B cell (primary cell): Measurements from ENCODE around the gene CDH13. TPM values are rescaled to one million over a fixed set of nuclear protein-coding genes. Genes with fewer than 3 reads are reported as not detected.

Source experiments
- ATAC-seq: fragments of 200-7000 bp; cut with Tn5 transposase; one replicate; pipeline ENCODE4 v1.10.0; 2021; ENCODE audit warnings: low read depth, mild to moderate bottlenecking, moderate number of reproducible peaks, moderate library complexity
- CTCF ChIA-PET: fragments of 350-600 bp; sonication (Branson Sonifier 250); formaldehyde crosslinking; loops from one replicate; lab custom pipeline; 2021; ENCODE audit warnings: antibody characterized with exemption, inconsistent platforms; lab: Charles Lee
- POLR2A ChIA-PET: fragments of 350-600 bp; sonication (Branson Sonifier 250); formaldehyde crosslinking; loops from one replicate; lab custom pipeline; 2021; ENCODE audit warnings: antibody characterized with exemption; lab: Charles Lee
- DNase-seq: peaks from one replicate; pipeline ENCODE4 v3.0.0; 2013
- H2AFZ ChIP-seq: 2 replicates; pipeline ENCODE4 v1.6.1; 2012; ENCODE audit warnings: mild to moderate bottlenecking, low read depth, low read length; ENCODE audit not compliant: insufficient read depth, poor library complexity, severe bottlenecking
- H3K27ac ChIP-seq, 2 donors: 1 replicate in 1 of 2; 2 replicates in 1 of 2; pipeline ENCODE4 v1.5.1; 2012 to 2013; ENCODE audit warnings: low read length in 2 of 2, mild to moderate bottlenecking in 2 of 2, moderate library complexity in 1 of 2
- H3K27me3 ChIP-seq, 4 experiments: fragments of 200-600 bp in 1 of 4; sonication (generic) in 1 of 4; replicated peaks in 1 of 4; 1 replicate in 2 of 4; 2 replicates in 2 of 4; pipeline versions ENCODE4 v1.6.1 to v1.7.0; 2013 to 2016; ENCODE audit warnings: low read length in 3 of 4, mild to moderate bottlenecking in 2 of 4, mixed read lengths in 1 of 4, moderate library complexity in 1 of 4; ENCODE audit not compliant: insufficient read depth in 4 of 4, control insufficient read depth in 3 of 4; ENCODE audit errors: control extremely low read depth in 1 of 4
- H3K36me3 ChIP-seq, 2 experiments: replicated peaks in 1 of 2; 1 replicate in 1 of 2; 2 replicates in 1 of 2; pipeline versions ENCODE4 v1.6.1 to v1.7.1; 2013; ENCODE audit warnings: low read length in 1 of 2; ENCODE audit not compliant: insufficient read depth in 2 of 2, control insufficient read depth in 1 of 2; ENCODE audit errors: control extremely low read depth in 1 of 2, extremely low read depth in 1 of 2
- H3K4me1 ChIP-seq, 2 donors: fragments of 200-600 bp in 1 of 2; sonication (generic) in 1 of 2; 1 replicate in 1 of 2; 2 replicates in 1 of 2; pipeline versions ENCODE4 v1.5.1 to v1.6.1; 2013 to 2017; ENCODE audit warnings: low read length in 2 of 2; ENCODE audit not compliant: control insufficient read depth in 2 of 2, insufficient read depth in 2 of 2
- H3K4me2 ChIP-seq: replicated peaks from 2 replicates; pipeline ENCODE3; 2012; ENCODE audit warnings: mild to moderate bottlenecking, low read depth, low read length; ENCODE audit not compliant: poor library complexity, severe bottlenecking
- H3K4me3 ChIP-seq, 5 experiments: fragments of 200-600 bp in 1 of 5; sonication (generic) in 1 of 5; 1 replicate in 3 of 5; 2 replicates in 2 of 5; pipeline versions ENCODE4 v1.5.1 to v1.7.0; 2011 to 2016; ENCODE audit warnings: low read length in 4 of 5, mild to moderate bottlenecking in 4 of 5, low read depth in 2 of 5, control low read depth in 1 of 5, moderate library complexity in 1 of 5; ENCODE audit not compliant: insufficient read depth in 1 of 5; ENCODE audit errors: control extremely low read depth in 1 of 5, extremely low read depth in 1 of 5
- H3K79me2 ChIP-seq: fragments of 200-600 bp; sonication (generic); one replicate; pipeline ENCODE4 v1.6.0; 2016; ENCODE audit warnings: low read length; ENCODE audit not compliant: control insufficient read depth, insufficient read depth
- H3K9ac ChIP-seq: fragments of 200-600 bp; sonication (generic); 2 replicates; pipeline ENCODE4 v1.6.1; 2017; ENCODE audit warnings: mild to moderate bottlenecking, low read length, moderate library complexity
- H3K9me3 ChIP-seq, 3 donors: one replicate each; pipeline versions ENCODE4 v1.6.1 to v1.7.1; 2013; ENCODE audit warnings: low read length in 2 of 3; ENCODE audit not compliant: control insufficient read depth in 2 of 3, insufficient read depth in 1 of 3; ENCODE audit errors: control extremely low read depth in 1 of 3
- H4K20me1 ChIP-seq: 2 replicates; pipeline ENCODE4 v1.6.0; 2012; ENCODE audit warnings: mild to moderate bottlenecking, low read length; ENCODE audit not compliant: insufficient read depth, control insufficient read depth, poor library complexity, severe bottlenecking
- H3K27ac Mint-ChIP-seq: one replicate; pipeline ENCODE4 v1.8.0; 2021; ENCODE audit warnings: mixed read lengths
- H3K27me3 Mint-ChIP-seq: one replicate; pipeline ENCODE4 v1.8.0; 2021; ENCODE audit warnings: mixed read lengths
- H3K4me1 Mint-ChIP-seq: one replicate; pipeline ENCODE4 v1.8.0; 2021; ENCODE audit warnings: mixed read lengths
- H3K4me3 Mint-ChIP-seq: one replicate; pipeline ENCODE4 v1.8.0; 2021; ENCODE audit warnings: mixed read lengths
- H3K9me3 Mint-ChIP-seq: one replicate; pipeline ENCODE4 v1.8.0; 2022; ENCODE audit warnings: mixed read lengths; ENCODE audit not compliant: insufficient read depth
- EZH2 ChIP-seq: IDR thresholded peaks from 2 replicates; pipeline ENCODE4 v1.6.1; 2012; ENCODE audit warnings: borderline replicate concordance, low read depth, mild to moderate bottlenecking, moderate library complexity, low read length; ENCODE audit not compliant: insufficient read depth, poor library complexity, severe bottlenecking
- WGBS: methylation state at CpG from one replicate; pipeline ENCODE4 v1.1.5; 2013; ENCODE audit warnings: missing lambda C conversion rate; ENCODE audit not compliant: insufficient coverage; 5-methylcytosine and 5-hydroxymethylcytosine counted together
- intact Hi-C: fragments of 100-400 bp; cut with micrococcal nuclease; formaldehyde crosslinking; loops from one replicate; pipeline ENCODE4 v1.10.0; 2022
- polyA plus RNA-seq: library from polyadenylated mRNA; depleted of rRNA; stranded (reverse); fragments of >200 nt; gene quantifications from 2 replicates; pipeline ENCODE4 v1.2.3, GENCODE V29; 2012
- total RNA-seq, 2 donors: library from RNA; stranded (reverse); fragments of 120-200 nt in 1 of 2; gene quantifications; 1 replicate in 1 of 2; 2 replicates in 1 of 2; pipeline versions ENCODE4 v1.2.3 to v1.2.4, GENCODE V29; 2013 to 2022
- TF ChIP-seq, protein P1 (sequence below): fragments of 200-600 bp; IDR thresholded peaks from one replicate; pipeline ENCODE4 v1.8.0; 2022; ENCODE audit warnings: antibody characterized with exemption, mild to moderate bottlenecking

The CDH13 gene
- total and polyA plus RNA-seq, 2 donors (not counting 1 experiment from before 2014, with no cell fraction given) = not detected

DNA sequence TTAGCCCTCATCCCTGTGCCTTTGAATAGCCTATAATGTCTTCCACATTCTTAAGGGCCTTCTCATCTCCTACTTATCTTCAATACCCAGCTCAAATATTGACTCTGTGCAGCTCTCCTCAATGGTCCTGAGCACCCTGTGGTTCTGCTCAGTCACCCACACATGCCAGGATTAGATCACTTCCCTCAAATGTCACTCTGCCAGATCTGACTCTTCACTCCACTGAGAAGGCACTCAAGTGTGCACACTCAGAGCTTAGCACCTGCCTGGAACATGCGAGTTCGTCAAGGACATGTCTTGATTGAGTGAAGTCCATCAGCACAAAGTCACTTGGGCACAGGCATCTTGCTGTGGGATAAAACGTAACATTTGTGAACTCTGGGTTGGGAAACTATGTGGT, 404.8 kb downstream of the CDH13 start:
- Histone ChIP-seq H3K27ac (no peak overlapping the region), H3K36me3 (no peaks in the 10 kb centered on the region), H3K27me3 (no peaks in the 10 kb centered on the region), H3K4me3 (no peak overlapping the region), H2AFZ (no peak overlapping the region), H3K4me2 (no peak overlapping the region), H3K9me3 (no peaks in the 10 kb centered on the region), H3K79me2 (no peaks in the 10 kb centered on the region), H3K9ac (no peak overlapping the region), H3K4me1 (no peaks in the 10 kb centered on the region), H4K20me1 (no peaks in the 10 kb centered on the region)
- Mint-ChIP-seq H3K27ac (no peak overlapping the region), H3K27me3 (no peaks in the 10 kb centered on the region), H3K4me3 (no peak overlapping the region), H3K9me3 (no peaks in the 10 kb centered on the region), H3K4me1 (no peaks in the 10 kb centered on the region)
- WGBS = 93% methylated on average over 3 of the region's 3 CpGs
- ChIA-PET POLR2A (no interaction called here), CTCF (no interaction called here)
- TF ChIP-seq, protein P1, sequence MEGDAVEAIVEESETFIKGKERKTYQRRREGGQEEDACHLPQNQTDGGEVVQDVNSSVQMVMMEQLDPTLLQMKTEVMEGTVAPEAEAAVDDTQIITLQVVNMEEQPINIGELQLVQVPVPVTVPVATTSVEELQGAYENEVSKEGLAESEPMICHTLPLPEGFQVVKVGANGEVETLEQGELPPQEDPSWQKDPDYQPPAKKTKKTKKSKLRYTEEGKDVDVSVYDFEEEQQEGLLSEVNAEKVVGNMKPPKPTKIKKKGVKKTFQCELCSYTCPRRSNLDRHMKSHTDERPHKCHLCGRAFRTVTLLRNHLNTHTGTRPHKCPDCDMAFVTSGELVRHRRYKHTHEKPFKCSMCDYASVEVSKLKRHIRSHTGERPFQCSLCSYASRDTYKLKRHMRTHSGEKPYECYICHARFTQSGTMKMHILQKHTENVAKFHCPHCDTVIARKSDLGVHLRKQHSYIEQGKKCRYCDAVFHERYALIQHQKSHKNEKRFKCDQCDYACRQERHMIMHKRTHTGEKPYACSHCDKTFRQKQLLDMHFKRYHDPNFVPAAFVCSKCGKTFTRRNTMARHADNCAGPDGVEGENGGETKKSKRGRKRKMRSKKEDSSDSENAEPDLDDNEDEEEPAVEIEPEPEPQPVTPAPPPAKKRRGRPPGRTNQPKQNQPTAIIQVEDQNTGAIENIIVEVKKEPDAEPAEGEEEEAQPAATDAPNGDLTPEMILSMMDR = no peak
- TF ChIP-seq EZH2 = no peak
- intact Hi-C loops = no loop called here
- no peak for DNase-seq
- ATAC-seq = no peak

DNA sequence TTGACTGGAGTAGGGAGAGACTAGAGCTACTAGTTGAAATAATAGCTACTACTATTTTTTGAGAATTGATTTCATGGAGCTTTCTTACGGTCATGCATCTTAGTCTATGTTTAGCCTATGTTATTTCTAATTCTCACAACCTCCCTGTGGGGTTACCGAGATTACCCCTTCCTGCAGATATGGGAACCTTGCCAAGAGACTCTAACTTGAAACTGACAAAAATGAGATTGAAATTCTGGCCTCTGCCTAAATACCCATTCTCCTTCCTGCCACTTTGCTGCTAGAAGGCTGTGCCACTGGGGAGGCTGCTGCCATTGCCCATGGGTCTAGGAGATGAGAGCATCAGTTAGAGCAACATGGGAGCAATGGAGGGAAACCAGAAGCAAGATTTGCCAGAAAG, 410.3 kb downstream of the CDH13 start:
- H3K27me3 Mint-ChIP-seq = no peaks in the 10 kb centered on the region
- Histone ChIP-seq H3K4me3 (no peak overlapping the region), H3K27ac (no peak overlapping the region), H3K4me2 (no peak overlapping the region), H2AFZ (no peak overlapping the region), H3K9me3 (no peaks in the 10 kb centered on the region), H3K4me1 (no peaks in the 10 kb centered on the region), H3K79me2 (no peaks in the 10 kb centered on the region), H3K36me3 (no peaks in the 10 kb centered on the region), H3K27me3 (peaks cover 0 to 4% (median 0%) of the 10 kb centered on the region in 4 experiments), H3K9ac (no peak overlapping the region), H4K20me1 (no peaks in the 10 kb centered on the region)
- POLR2A ChIA-PET = no interaction called here
- H3K9me3 Mint-ChIP-seq = no peaks in the 10 kb centered on the region
- no peak for TF ChIP-seq EZH2
- TF ChIP-seq, protein P1 = no peak
- no peak overlapping the region for H3K4me3 Mint-ChIP-seq
- H3K4me1 Mint-ChIP-seq = no peaks in the 10 kb centered on the region
- DNase-seq (no peak), ATAC-seq (no peak)
- CTCF ChIA-PET = no interaction called here
- 83% methylated on average over 1 of the region's 2 CpGs for WGBS
- H3K27ac Mint-ChIP-seq = no peak overlapping the region
- intact Hi-C loops = no loop called here
